ENCODE measurements around the gene HTR7.
"Not testable (repeated sequence)": the region's sequence is repeated elsewhere in the genome, so short reads cannot be mapped to it uniquely, and the experiment has no call there.

HTR7 gene

GRCh38 chr10:90857635-90858460, at the start of gene HTR7:
Gene HTR7, minus strand, starts transcription at chr10:90858039. Its CDS starts 368 bp downstream, at chr10:90857671.
- DNase-seq (ENCODE audit: low read depth) = peak; percentile 13

GRCh38 chr10:90906596-90906995, 48.8 kb upstream of the HTR7 start:
- no peak for DNase-seq (ENCODE audit: low read depth)

GRCh38 chr10:90905925-90906324, 48.1 kb upstream of the HTR7 start:
- DNase-seq (ENCODE audit: low read depth) = no peak

- DNase-seq (ENCODE audit: low read depth) = not testable (repeated sequence)
Observed at GRCh38 chr10:90896916-90897315, 39.1 kb upstream of the HTR7 start.

- DNase-seq (ENCODE audit: low read depth) = no peak
Observed at GRCh38 chr10:90893190-90893589, 35.4 kb upstream of the HTR7 start.

GRCh38 chr10:90890347-90890746, 32.5 kb upstream of the HTR7 start:
- no peak for DNase-seq (ENCODE audit: low read depth)

GRCh38 chr10:90889636-90890035, 31.8 kb upstream of the HTR7 start:
- DNase-seq (ENCODE audit: low read depth) = no peak

GRCh38 chr10:90888387-90888786, 30.5 kb upstream of the HTR7 start:
- DNase-seq (ENCODE audit: low read depth) = no peak

GRCh38 chr10:90887555-90887954, 29.7 kb upstream of the HTR7 start:
- DNase-seq (ENCODE audit: low read depth) = no peak

- peak; percentile 38 for DNase-seq (ENCODE audit: low read depth)
Observed at GRCh38 chr10:90885176-90885575, 27.3 kb upstream of the HTR7 start.

GRCh38 chr10:90884431-90884830, 26.6 kb upstream of the HTR7 start:
- peak; percentile 45 for DNase-seq (ENCODE audit: low read depth)

- DNase-seq (ENCODE audit: low read depth) = not testable (repeated sequence)
Observed at GRCh38 chr10:90880059-90880719, 22.4 kb upstream of the HTR7 start.

GRCh38 chr10:90879062-90879461, 21.2 kb upstream of the HTR7 start:
- no peak for DNase-seq (ENCODE audit: low read depth)

- DNase-seq (ENCODE audit: low read depth) = no peak
Observed at GRCh38 chr10:90872648-90873020, 14.8 kb upstream of the HTR7 start.

GRCh38 chr10:90871766-90872647, 14.2 kb upstream of the HTR7 start, which contains the start of gene RPP30:
Gene RPP30, plus strand, starts transcription at chr10:90871974. Its CDS starts 13 bp downstream, at chr10:90871987.
- DNase-seq (ENCODE audit: low read depth) = peak; percentile 39

- no peak for DNase-seq (ENCODE audit: low read depth)
Observed at GRCh38 chr10:90871279-90871765, 13.5 kb upstream of the HTR7 start.

GRCh38 chr10:90866050-90866598, 8.3 kb upstream of the HTR7 start:
- no peak for DNase-seq (ENCODE audit: low read depth)

GRCh38 chr10:90865401-90865800, 7.6 kb upstream of the HTR7 start:
- DNase-seq (ENCODE audit: low read depth) = no peak

- no peak for DNase-seq (ENCODE audit: low read depth)
Observed at GRCh38 chr10:90862908-90863514, 5.2 kb upstream of the HTR7 start.

- DNase-seq (ENCODE audit: low read depth) = no peak
Observed at GRCh38 chr10:90860790-90861189, 3.0 kb upstream of the HTR7 start.

- no peak for DNase-seq (ENCODE audit: low read depth)
Observed at GRCh38 chr10:90859321-90859751, 1.5 kb upstream of the HTR7 start.
